CD4-positive, alpha-beta memory T cell (primary cell): Measurements from ENCODE around the gene RTL5. TPM values are rescaled to one million over a fixed set of nuclear protein-coding genes. Genes with fewer than 3 reads are reported as not detected.
A peak's percentile ranks its signal among the peaks of the same experiment; 100 is the strongest.
"Not testable (repeated sequence)": the region's sequence is repeated elsewhere in the genome, so short reads cannot be mapped to it uniquely, and the experiment has no call there.

Source experiments
- CTCF ChIA-PET: fragments of 350-600 bp; sonication (Branson Sonifier 250); formaldehyde crosslinking; loops from one replicate; lab custom pipeline; 2021; ENCODE audit warnings: inconsistent platforms; ENCODE audit not compliant: partially characterized antibody; lab: Charles Lee
- POLR2A ChIA-PET: fragments of 350-600 bp; sonication (Branson Sonifier 250); formaldehyde crosslinking; loops from one replicate; lab custom pipeline; 2021; ENCODE audit not compliant: partially characterized antibody; lab: Charles Lee
- DNase-seq, 5 donors: peaks; one replicate each; pipeline versions ENCODE4 v3.0.0 to v3.0.0-alpha.2; 2020 to 2022; ENCODE audit warnings: mixed read lengths in 1 of 5
- H3K27ac ChIP-seq: one replicate; pipeline ENCODE4 v1.7.0; 2013; ENCODE audit warnings: low read depth, low read length
- H3K27me3 ChIP-seq: 2 replicates; pipeline ENCODE4 v1.7.0; 2013; ENCODE audit warnings: mild to moderate bottlenecking, low read length, moderate library complexity; ENCODE audit not compliant: insufficient read depth
- H3K36me3 ChIP-seq: 2 replicates; pipeline ENCODE4 v1.7.0; 2013; ENCODE audit warnings: mild to moderate bottlenecking, low read length, moderate library complexity; ENCODE audit not compliant: insufficient read depth
- H3K4me1 ChIP-seq: 2 replicates; pipeline ENCODE4 v1.7.0; 2013; ENCODE audit warnings: mild to moderate bottlenecking, low read length, moderate library complexity; ENCODE audit not compliant: insufficient read depth
- H3K4me3 ChIP-seq, 2 donors: one replicate each; pipeline ENCODE4 v1.7.0; 2013; ENCODE audit warnings: low read length in 2 of 2, mild to moderate bottlenecking in 1 of 2
- H3K9me3 ChIP-seq, 2 donors: one replicate each; pipeline ENCODE4 v1.7.0; 2013; ENCODE audit warnings: low read length in 2 of 2, control low read depth in 1 of 2; ENCODE audit not compliant: control insufficient read depth in 1 of 2
- H3K27ac Mint-ChIP-seq, 7 donors: one replicate each; pipeline ENCODE4 v1.8.0; 2020 to 2021; ENCODE audit warnings: mixed read lengths in 7 of 7, mild to moderate bottlenecking in 6 of 7, inconsistent platforms in 3 of 7, moderate library complexity in 3 of 7
- H3K27me3 Mint-ChIP-seq, 2 donors: one replicate each; pipeline ENCODE4 v1.8.0; 2020 to 2021; ENCODE audit warnings: mixed read lengths in 2 of 2
- H3K36me3 Mint-ChIP-seq, 2 donors: one replicate each; pipeline ENCODE4 v1.8.0; 2020 to 2021; ENCODE audit warnings: mixed read lengths in 2 of 2, inconsistent platforms in 1 of 2, mild to moderate bottlenecking in 1 of 2
- H3K4me1 Mint-ChIP-seq, 4 donors: one replicate each; pipeline ENCODE4 v1.8.0; 2020 to 2021; ENCODE audit warnings: mixed read lengths in 4 of 4, mild to moderate bottlenecking in 1 of 4
- H3K4me3 Mint-ChIP-seq, 8 donors: one replicate each; pipeline ENCODE4 v1.8.0; 2020 to 2021; ENCODE audit warnings: mixed read lengths in 8 of 8, mild to moderate bottlenecking in 7 of 8, moderate library complexity in 6 of 8, inconsistent platforms in 3 of 8
- H3K9me3 Mint-ChIP-seq, 8 donors: one replicate each; pipeline ENCODE4 v1.8.0; 2020 to 2021; ENCODE audit warnings: mixed read lengths in 8 of 8, mild to moderate bottlenecking in 5 of 8, inconsistent platforms in 3 of 8, moderate library complexity in 1 of 8
- intact Hi-C: fragments of 100-400 bp; cut with micrococcal nuclease; formaldehyde crosslinking; loops from one replicate; pipeline ENCODE4 v1.15.1; 2023
- polyA plus RNA-seq, 2 donors: library from polyadenylated mRNA; unstranded; fragments of 300-500 nt; fragmentation: Illumina TruSeq; gene quantifications; one replicate each; pipeline ENCODE4 v1.2.3, GENCODE V29; 2021
- total RNA-seq, 2 experiments: library from RNA; stranded (reverse); gene quantifications; one replicate each; pipeline ENCODE4 v1.2.3, GENCODE V29; 2021

Gene RTL5
- total RNA-seq (1 to 10 TPM; 7.8 to 8.4 TPM), polyA plus RNA-seq (under 1 TPM in 1 of 2 donors, not detected in 1; 0.20 TPM)

- Mint-ChIP-seq H3K4me1 (peaks cover 2 to 31% (median 18%) of the 10 kb centered on the region in 4 donors), H3K9me3 (no peaks in the 10 kb centered on the region), H3K4me3 (peak within 1 kb of the TSS; percentile 67 to 87 (median 78)), H3K27me3 (peaks cover 0 to 1% of the 10 kb centered on the region in 2 donors), H3K36me3 (peaks cover 0 to 4% of the 10 kb centered on the region in 2 donors), H3K27ac (peak within 1 kb of the TSS; percentile 59 to 87 (median 83))
- no peaks in the 10 kb centered on the region for H3K36me3 ChIP-seq
- DNase-seq: peak; percentile 46 to 78 (median 51)
- H3K4me1 ChIP-seq: peaks cover 5% of the 10 kb centered on the region
- ChIA-PET POLR2A (interaction anchor here (0.7 to 3.4 kb wide), 17 partner anchors 9 to 1539 kb away, joined by 3 to 20 read pairs (median 6); partner anchors contain the start of genes ERCC6L, PIN4 and RPS4X), CTCF (interaction anchor here (0.7 to 11.5 kb wide), 10 partner anchors 9 to 221 kb away, joined by 3 to 241 read pairs (median 4); partner anchors contain the start of genes NHSL2 and PIN4)
- no peaks in the 10 kb centered on the region for H3K27me3 ChIP-seq
- H3K4me3 ChIP-seq: peak within 1 kb of the TSS in 1 of 2 donors; percentile 28
- peak within 1 kb of the TSS; percentile 38 for H3K27ac ChIP-seq
- intact Hi-C loops: loop anchor here (1.0 to 5.0 kb wide), 3 partner anchors 36 to 113 kb away; partner anchors contain the start of gene PIN4
- no peaks in the 10 kb centered on the region for H3K9me3 ChIP-seq
Observed at GRCh38 chrX:72131317-72132294, at the start of gene RTL5. Gene RTL5, minus strand, starts transcription at chrX:72131915.

GRCh38 chrX:72180539-72180938 lies 48.8 kb upstream of the RTL5 start:
- H3K9me3 ChIP-seq: no peaks in the 10 kb centered on the region
- Mint-ChIP-seq H3K27ac (peak overlapping the region in 1 of 7 donors; percentile 21), H3K9me3 (no peaks in the 10 kb centered on the region), H3K4me1 (peaks cover 5 to 12% (median 7%) of the 10 kb centered on the region in 4 donors), H3K36me3 (peaks cover 0 to 5% of the 10 kb centered on the region in 2 donors), H3K27me3 (no peaks in the 10 kb centered on the region), H3K4me3 (peak overlapping the region in 2 of 8 donors; percentile 17 to 26)
- POLR2A ChIA-PET: interaction anchor here (0.6 to 2.7 kb wide), 17 partner anchors 9 to 188 kb away, joined by 3 to 28 read pairs (median 4); partner anchors contain the start of genes RPS4X and RTL5
- H3K4me3 ChIP-seq: peak overlapping the region in 1 of 2 donors; percentile 69
- CTCF ChIA-PET: interaction anchor here (0.7 to 2.0 kb wide), 3 partner anchors 75 to 181 kb away, joined by 3 to 11 read pairs (median 3); partner anchors contain the start of gene RPS4X
- intact Hi-C loops: loop anchor here (2.0 to 10.0 kb wide), 4 partner anchors 48 to 162 kb away; partner anchors contain the start of genes ERCC6L, RPS4X and RTL5
- no peak for DNase-seq
- H3K27ac ChIP-seq: peak overlapping the region; percentile 68
- H3K27me3 ChIP-seq: no peaks in the 10 kb centered on the region
- H3K36me3 ChIP-seq: no peaks in the 10 kb centered on the region
- peaks cover 24% of the 10 kb centered on the region for H3K4me1 ChIP-seq

GRCh38 chrX:72176981-72177380 lies 45.3 kb upstream of the RTL5 start:
- H3K27me3 ChIP-seq: no peaks in the 10 kb centered on the region
- Mint-ChIP-seq H3K4me3 (no peak overlapping the region), H3K27ac (peak overlapping the region in 1 of 7 donors; percentile 13), H3K9me3 (no peaks in the 10 kb centered on the region), H3K4me1 (peaks cover 0 to 7% (median 4%) of the 10 kb centered on the region in 4 donors), H3K27me3 (no peaks in the 10 kb centered on the region), H3K36me3 (no peaks in the 10 kb centered on the region)
- CTCF ChIA-PET: no interaction called here
- POLR2A ChIA-PET: no interaction called here
- no peak for DNase-seq
- intact Hi-C loops: no loop called here
- no peak overlapping the region for H3K4me3 ChIP-seq
- H3K36me3 ChIP-seq: no peaks in the 10 kb centered on the region
- no peak overlapping the region for H3K27ac ChIP-seq
- peaks cover 8% of the 10 kb centered on the region for H3K4me1 ChIP-seq
- H3K9me3 ChIP-seq: no peaks in the 10 kb centered on the region

GRCh38 chrX:72176289-72176688 lies 44.6 kb upstream of the RTL5 start:
- H3K27me3 Mint-ChIP-seq, H3K4me1 Mint-ChIP-seq, H3K27ac ChIP-seq, H3K9me3 ChIP-seq, H3K4me3 ChIP-seq, H3K4me1 ChIP-seq, DNase-seq, H3K9me3 Mint-ChIP-seq, H3K27ac Mint-ChIP-seq, H3K4me3 Mint-ChIP-seq, POLR2A ChIA-PET, intact Hi-C loops, CTCF ChIA-PET, H3K27me3 ChIP-seq, H3K36me3 Mint-ChIP-seq, H3K36me3 ChIP-seq: not testable (repeated sequence)

GRCh38 chrX:72169008-72169728 lies 37.5 kb upstream of the RTL5 start:
- H3K4me1 Mint-ChIP-seq: peaks cover 0 to 11% (median 6%) of the 10 kb centered on the region in 4 donors
- H3K27me3 Mint-ChIP-seq: no peaks in the 10 kb centered on the region
- POLR2A ChIA-PET: interaction anchor here (0.7 to 2.7 kb wide), 3 partner anchors 12 to 43 kb away, joined by 3 to 15 read pairs (median 5); partner anchors contain the start of gene PIN4
- Histone ChIP-seq H3K4me1 (peaks cover 4% of the 10 kb centered on the region), H3K36me3 (no peaks in the 10 kb centered on the region), H3K4me3 (peak overlapping the region in 1 of 2 donors; percentile 25), H3K27me3 (no peaks in the 10 kb centered on the region), H3K27ac (peak overlapping the region; percentile 56), H3K9me3 (no peaks in the 10 kb centered on the region)
- intact Hi-C loops: loop anchor here (1.0 to 5.0 kb wide), 2 partner anchors 12 to 37 kb away; partner anchors contain the start of genes PIN4 and RTL5
- DNase-seq: peak; percentile 61 to 77 (median 70)
- H3K9me3 Mint-ChIP-seq: no peaks in the 10 kb centered on the region
- CTCF ChIA-PET: interaction anchor here (0.6 kb wide), 1 partner anchor 44 kb away, joined by 3 read pairs; no protein-coding TSS in a partner anchor
- peak overlapping the region; percentile 74 to 88 (median 86) for H3K4me3 Mint-ChIP-seq
- peak overlapping the region; percentile 75 to 99 (median 97) for H3K27ac Mint-ChIP-seq
- no peaks in the 10 kb centered on the region for H3K36me3 Mint-ChIP-seq

- no peaks in the 10 kb centered on the region for H3K9me3 Mint-ChIP-seq
- POLR2A ChIA-PET: interaction anchor here (0.9 kb wide), 1 partner anchor 15 kb away, joined by 3 read pairs; no protein-coding TSS in a partner anchor
- CTCF ChIA-PET: no interaction called here
- Histone ChIP-seq H3K27ac (no peak overlapping the region), H3K36me3 (no peaks in the 10 kb centered on the region), H3K27me3 (no peaks in the 10 kb centered on the region), H3K4me3 (no peak overlapping the region), H3K9me3 (no peaks in the 10 kb centered on the region), H3K4me1 (peaks cover 4% of the 10 kb centered on the region)
- no peak overlapping the region for H3K4me3 Mint-ChIP-seq
- no peak for DNase-seq
- intact Hi-C loops: loop anchor here (5.0 kb wide), 1 partner anchor 33 kb away; the partner anchor contains the start of gene RTL5
- no peaks in the 10 kb centered on the region for H3K36me3 Mint-ChIP-seq
- no peak overlapping the region for H3K27ac Mint-ChIP-seq
- no peaks in the 10 kb centered on the region for H3K27me3 Mint-ChIP-seq
- H3K4me1 Mint-ChIP-seq: peaks cover 0 to 11% (median 6%) of the 10 kb centered on the region in 4 donors
Observed at GRCh38 chrX:72165551-72165950, 33.8 kb upstream of the RTL5 start.
